MM.1S (cell line): Measurements from ENCODE around the gene RPTN.

Source experiments
- EZH2 ChIP-seq: fragments of 300-600 bp; sonication (generic); optimal IDR thresholded peaks from 2 replicates; pipeline ENCODE3; 2017; ENCODE audit warnings: low read depth, mild to moderate bottlenecking, antibody characterized with exemption, low read length, mixed read lengths
- EZH2phosphoT487 ChIP-seq: fragments of 300-600 bp; sonication (generic); IDR thresholded peaks from 2 replicates; pipeline ENCODE4 v1.6.1; 2018; ENCODE audit warnings: antibody characterized with exemption, low read length
- TF ChIP-seq, protein P1 (sequence below): fragments of 300-600 bp; sonication (generic); IDR thresholded peaks from 2 replicates; pipeline ENCODE4 v1.5.1; 2016; ENCODE audit warnings: antibody characterized with exemption, low read length, mixed read lengths

DNA sequence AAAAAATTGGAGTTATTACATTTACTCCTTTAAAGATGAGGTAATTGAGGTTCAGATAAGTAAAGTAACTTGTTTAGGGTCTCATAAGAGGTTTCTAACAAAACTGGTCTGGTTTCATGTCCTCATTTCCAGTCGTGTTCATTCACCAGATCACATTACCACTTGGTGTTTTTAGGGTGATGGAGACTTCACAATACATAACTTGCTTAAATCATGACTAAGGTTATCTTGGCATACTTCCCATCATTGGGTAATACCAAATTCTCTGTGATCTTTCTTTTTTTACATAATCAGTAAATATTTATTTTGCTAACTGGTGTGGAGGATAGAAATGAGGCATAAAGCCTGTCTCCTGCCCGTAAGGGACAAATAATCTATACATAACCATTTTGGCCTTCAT is 31.6 kb upstream of the RPTN start:
- TF ChIP-seq, protein P1, sequence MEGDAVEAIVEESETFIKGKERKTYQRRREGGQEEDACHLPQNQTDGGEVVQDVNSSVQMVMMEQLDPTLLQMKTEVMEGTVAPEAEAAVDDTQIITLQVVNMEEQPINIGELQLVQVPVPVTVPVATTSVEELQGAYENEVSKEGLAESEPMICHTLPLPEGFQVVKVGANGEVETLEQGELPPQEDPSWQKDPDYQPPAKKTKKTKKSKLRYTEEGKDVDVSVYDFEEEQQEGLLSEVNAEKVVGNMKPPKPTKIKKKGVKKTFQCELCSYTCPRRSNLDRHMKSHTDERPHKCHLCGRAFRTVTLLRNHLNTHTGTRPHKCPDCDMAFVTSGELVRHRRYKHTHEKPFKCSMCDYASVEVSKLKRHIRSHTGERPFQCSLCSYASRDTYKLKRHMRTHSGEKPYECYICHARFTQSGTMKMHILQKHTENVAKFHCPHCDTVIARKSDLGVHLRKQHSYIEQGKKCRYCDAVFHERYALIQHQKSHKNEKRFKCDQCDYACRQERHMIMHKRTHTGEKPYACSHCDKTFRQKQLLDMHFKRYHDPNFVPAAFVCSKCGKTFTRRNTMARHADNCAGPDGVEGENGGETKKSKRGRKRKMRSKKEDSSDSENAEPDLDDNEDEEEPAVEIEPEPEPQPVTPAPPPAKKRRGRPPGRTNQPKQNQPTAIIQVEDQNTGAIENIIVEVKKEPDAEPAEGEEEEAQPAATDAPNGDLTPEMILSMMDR = no peak
- no peak for TF ChIP-seq EZH2
- no peak for TF ChIP-seq EZH2phosphoT487
